ENCODE data around the gene GPD2.

DNA sequence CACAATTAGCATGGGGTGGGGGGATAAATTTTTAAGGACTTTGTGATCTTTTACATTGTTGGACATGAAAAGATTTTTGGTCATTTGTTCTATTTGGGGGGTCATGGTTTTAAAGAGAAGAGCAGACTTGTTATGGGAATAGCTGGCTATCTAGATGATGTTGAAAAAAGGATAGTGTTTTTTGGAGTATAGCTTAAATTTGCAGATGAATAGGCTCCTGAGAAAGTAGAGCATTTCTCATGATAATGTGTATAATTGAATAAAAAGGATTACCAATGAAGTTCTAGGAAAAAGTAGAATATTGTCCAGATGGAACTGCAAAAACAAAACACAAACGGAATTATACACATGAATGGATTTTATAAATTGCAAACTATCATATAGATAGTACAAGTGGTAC is 186.3 kb downstream of the GPD2 start:
- no peak for TF ChIP-seq FOXJ3 (CRISPR knock-in tag; IDR thresholded peaks at IDR 0.05; ENCODE audit: borderline replicate concordance)
- TF ChIP-seq GABPA (IDR thresholded peaks at IDR 0.05; ENCODE audit: low read depth, low read length) = no peak
- no peak for TF ChIP-seq GABPA (CRISPR knock-in tag; IDR thresholded peaks at IDR 0.05; ENCODE audit: low read depth)
- TF ChIP-seq FOXA1 (IDR thresholded peaks at IDR 0.05) = no peak
- no peak for TF ChIP-seq FOXA1 (CRISPR knock-in tag; IDR thresholded peaks at IDR 0.05)
- TF ChIP-seq ZNF121 (CRISPR knock-in tag; IDR thresholded peaks at IDR 0.05) = no peak
- TF ChIP-seq, protein P1, sequence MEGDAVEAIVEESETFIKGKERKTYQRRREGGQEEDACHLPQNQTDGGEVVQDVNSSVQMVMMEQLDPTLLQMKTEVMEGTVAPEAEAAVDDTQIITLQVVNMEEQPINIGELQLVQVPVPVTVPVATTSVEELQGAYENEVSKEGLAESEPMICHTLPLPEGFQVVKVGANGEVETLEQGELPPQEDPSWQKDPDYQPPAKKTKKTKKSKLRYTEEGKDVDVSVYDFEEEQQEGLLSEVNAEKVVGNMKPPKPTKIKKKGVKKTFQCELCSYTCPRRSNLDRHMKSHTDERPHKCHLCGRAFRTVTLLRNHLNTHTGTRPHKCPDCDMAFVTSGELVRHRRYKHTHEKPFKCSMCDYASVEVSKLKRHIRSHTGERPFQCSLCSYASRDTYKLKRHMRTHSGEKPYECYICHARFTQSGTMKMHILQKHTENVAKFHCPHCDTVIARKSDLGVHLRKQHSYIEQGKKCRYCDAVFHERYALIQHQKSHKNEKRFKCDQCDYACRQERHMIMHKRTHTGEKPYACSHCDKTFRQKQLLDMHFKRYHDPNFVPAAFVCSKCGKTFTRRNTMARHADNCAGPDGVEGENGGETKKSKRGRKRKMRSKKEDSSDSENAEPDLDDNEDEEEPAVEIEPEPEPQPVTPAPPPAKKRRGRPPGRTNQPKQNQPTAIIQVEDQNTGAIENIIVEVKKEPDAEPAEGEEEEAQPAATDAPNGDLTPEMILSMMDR (CRISPR knock-in tag; IDR thresholded peaks at IDR 0.05) = no peak
- TF ChIP-seq RFX5 (IDR thresholded peaks at IDR 0.05; ENCODE audit: low read depth, low read length) = no peak
- TF ChIP-seq, protein P2, sequence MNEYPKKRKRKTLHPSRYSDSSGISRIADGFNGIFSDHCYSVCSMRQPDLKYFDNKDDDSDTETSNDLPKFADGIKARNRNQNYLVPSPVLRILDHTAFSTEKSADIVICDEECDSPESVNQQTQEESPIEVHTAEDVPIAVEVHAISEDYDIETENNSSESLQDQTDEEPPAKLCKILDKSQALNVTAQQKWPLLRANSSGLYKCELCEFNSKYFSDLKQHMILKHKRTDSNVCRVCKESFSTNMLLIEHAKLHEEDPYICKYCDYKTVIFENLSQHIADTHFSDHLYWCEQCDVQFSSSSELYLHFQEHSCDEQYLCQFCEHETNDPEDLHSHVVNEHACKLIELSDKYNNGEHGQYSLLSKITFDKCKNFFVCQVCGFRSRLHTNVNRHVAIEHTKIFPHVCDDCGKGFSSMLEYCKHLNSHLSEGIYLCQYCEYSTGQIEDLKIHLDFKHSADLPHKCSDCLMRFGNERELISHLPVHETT (CRISPR knock-in tag; conservative IDR thresholded peaks at IDR 0.05) = no peak
- TF ChIP-seq, protein P3, sequence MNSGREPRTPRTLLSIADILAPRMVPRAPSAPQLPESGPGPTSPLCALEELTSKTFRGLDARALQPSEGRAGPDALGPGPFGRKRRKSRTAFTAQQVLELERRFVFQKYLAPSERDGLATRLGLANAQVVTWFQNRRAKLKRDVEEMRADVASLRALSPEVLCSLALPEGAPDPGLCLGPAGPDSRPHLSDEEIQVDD (CRISPR knock-in tag; IDR thresholded peaks at IDR 0.05; ENCODE audit: borderline replicate concordance) = no peak
- no peak for TF ChIP-seq KDM5B (CRISPR knock-in tag; IDR thresholded peaks at IDR 0.05; ENCODE audit: borderline replicate concordance)
- no peak for TF ChIP-seq MYC (CRISPR knock-in tag; IDR thresholded peaks at IDR 0.05; ENCODE audit: borderline replicate concordance)
- TF ChIP-seq SNRNP70 (IDR thresholded peaks at IDR 0.05; ENCODE audit: low read depth, low read length) = no peak
- TF ChIP-seq YY1 (IDR thresholded peaks at IDR 0.05; ENCODE audit: insufficient read depth, insufficient replicate concordance, low read depth, low read length) = no peak
